Stimulated activated CD8-positive, alpha-beta memory T cell treated with anti-CD3 and anti-CD28 coated beads, Interleukin-4, amount 100 ng/mL, for 1 hour (primary cell): ENCODE data around the gene CTNNA3.

Experiments
- DNase-seq, 2 donors: peaks; one replicate each; pipeline ENCODE4 v3.0.0-alpha.2; 2020; ENCODE audit warnings: low read depth in 2 of 2, low spot score in 1 of 2

The CTNNA3 gene

DNA sequence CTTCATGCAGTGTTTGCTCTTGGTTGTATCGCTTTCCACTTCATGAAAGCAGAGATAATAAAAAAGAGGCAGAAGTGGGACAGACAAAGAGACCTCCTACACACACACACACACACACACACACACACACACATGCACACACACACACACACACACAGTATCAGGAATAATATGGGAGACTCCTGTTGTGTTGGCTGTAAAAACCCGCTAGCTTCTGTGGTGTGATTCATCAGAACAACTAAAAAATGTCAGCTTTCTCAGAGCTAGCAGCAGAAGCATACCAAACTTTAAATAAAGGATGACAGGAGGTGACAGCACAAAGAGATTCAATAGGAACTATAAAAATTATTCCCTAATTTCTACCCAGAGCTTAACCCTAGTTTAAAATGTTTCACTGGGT is 918.3 kb downstream of the CTNNA3 start:
- no peak for DNase-seq

DNA sequence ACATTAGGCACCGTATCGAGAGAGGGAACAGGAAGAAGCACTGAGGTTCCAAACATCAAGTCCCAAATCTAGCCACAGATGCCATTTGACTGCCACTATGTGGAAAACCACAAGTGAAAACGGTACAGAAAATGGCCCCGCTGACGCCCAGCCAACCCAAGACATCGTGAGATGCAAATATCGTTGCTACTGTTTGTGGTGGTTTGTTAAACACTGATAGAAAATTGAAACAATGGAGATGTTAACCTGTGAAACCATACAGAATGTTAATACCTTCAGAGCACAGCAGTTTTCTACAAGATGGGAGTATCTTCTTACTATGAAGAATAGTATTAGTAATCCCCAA is 922.5 kb downstream of the CTNNA3 start:
- DNase-seq: no peak

DNA sequence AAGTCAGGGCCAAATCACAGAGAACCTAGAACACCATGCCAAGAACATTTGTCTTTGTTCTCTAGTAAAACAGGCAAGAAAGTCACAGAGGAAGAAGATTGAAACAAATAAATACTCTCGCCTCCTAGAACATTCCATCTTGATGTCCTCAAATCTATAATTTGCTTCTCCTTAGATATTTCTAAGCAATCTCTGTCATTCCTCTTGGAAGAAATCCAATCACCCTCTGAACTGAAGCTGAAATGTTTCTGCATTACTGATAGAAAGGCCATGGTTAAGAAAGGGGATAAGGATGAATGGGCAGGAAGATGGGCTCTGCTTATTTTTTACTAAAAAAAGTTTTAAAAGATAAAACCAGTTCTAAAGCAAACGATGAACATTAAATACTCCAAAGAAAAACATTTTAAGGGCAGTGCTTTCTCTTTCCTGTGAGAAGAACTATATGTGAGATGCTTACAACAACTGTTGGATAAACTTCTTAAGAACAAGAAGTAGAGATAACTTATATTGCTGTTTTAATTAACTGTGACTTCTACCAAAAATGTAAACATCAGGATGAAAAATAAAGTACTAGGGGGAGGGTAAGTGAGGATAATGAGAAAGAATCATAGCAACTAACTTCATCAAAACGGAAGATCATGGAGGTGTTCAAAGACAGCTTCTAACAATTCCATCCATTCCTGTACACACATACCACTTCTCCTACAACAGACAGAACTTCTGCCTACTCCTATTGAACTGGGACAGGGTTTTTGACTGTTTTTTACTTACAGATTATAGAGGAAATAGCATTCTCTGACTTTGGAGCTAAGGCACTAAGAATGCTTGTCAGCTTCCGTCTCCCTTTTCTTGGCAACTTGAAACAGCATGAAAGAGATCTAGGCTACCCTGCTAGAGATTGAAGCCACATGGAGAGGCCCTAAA is 923.2 kb downstream of the CTNNA3 start:
- DNase-seq: no peak

DNA sequence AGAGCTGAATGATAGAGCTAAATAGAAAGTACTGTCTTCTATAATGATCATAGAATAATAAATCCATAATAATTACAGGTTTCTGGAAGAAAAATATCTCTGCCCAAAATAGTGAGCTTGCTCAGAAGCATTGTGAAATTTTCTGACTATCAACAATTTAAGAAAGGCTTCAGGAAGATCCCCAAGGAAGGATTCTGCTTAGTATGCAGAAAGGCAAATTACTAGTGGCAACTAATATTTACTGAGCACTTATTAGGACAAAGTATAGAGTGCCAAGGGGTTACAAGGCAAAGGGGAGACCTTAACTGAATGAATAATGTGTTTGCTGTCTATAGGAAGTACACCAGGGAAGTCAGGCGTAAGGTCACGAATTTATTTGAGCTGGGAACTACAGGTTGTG is 928.3 kb downstream of the CTNNA3 start:
- no peak for DNase-seq

DNA sequence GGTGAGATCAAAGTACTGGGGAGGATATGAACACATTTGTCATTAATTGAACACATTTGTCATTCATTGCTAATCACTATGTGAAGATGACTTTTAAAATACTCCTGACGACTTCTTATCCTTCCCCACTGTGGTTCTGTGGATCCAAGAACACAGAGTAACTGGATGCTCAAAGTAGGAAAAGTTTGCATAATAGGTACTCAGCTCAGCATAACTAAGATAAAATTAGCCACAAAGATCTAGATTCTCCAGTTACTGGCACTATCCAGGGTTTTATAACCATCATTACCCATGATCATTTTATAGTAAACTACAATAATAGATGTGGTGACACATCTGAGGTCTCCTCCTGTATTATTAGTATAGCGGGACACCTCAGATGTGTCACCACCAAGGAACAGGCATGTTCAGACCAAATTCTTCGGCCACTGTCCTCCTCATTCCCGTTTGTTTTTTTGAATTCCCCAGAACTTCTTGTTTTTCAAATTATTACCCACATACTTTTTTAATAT is 933.7 kb downstream of the CTNNA3 start:
- no peak for DNase-seq

DNA sequence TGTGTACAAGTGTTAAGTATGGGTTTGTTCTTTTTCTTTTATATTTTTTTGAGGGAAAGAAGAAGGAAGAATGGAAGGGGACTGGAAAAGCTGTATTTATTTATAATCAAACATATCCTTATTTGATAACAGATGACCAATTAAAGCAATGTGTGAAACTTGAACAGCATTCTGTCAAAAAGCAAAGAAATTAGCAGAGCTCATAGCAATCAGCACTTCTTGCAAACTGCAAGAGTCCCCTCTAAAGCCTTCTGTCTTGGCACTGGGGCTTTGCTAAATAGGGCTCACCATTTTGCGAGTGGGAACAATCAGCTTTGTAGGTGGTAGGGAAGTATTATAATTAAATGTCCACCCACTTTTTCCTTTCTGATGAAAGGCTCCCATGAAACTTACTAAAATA is 935.1 kb downstream of the CTNNA3 start:
- DNase-seq: no peak

DNA sequence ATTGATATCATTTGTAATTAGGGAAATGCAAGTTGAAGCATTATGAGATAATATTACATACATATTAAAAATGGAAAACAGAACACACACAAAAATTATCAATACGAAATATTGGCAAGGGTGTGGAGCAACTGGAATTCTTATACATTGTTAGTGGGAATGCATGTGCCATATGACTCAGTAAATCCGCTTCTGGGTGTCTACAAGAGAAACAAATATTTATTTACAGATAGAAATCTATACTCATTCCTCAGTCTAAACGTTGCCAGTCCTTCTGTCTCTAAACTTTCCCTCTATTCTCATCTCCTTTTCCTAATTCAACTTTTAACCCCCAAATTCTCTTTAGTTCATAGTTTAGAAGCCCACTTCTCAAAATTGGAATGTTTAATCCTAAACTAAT is 940.5 kb downstream of the CTNNA3 start:
- no peak for DNase-seq

DNA sequence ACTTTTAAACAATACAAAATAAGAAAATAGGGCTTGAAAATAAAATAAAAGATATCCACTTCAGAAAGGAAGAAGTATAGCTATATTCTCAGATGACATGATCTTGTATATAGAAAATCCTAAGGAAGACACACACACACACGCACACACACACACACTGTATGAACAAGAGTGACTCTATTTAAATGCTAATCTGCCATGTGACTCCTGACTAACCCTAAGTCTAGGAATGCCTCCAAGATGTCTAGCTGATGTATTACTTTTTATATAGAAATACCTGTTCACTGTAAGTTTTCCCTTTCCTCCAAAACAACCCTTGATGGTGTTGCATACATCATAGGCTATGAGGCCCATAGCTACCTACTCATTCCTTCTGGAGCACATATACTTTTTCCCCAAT is 943.3 kb downstream of the CTNNA3 start:
- DNase-seq: no peak

DNA sequence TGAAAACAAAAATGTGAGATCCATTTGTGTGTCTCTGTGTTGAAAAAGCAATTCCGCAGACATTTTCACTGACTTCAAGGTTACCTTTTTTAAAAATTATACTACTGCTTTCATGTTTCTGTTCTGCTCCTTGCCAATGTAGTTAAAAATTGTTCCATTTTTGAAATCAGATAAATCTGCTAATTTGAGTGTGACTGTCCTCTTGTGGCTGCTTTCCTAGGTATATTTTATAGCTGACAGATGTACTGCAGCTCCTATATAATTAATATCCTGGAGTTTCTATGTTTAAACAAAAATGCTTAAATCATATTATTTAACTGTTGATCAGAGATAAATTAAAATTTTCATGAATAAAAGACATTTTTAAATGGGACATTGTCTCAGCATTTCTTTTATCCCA is 947.8 kb downstream of the CTNNA3 start:
- no peak for DNase-seq

DNA sequence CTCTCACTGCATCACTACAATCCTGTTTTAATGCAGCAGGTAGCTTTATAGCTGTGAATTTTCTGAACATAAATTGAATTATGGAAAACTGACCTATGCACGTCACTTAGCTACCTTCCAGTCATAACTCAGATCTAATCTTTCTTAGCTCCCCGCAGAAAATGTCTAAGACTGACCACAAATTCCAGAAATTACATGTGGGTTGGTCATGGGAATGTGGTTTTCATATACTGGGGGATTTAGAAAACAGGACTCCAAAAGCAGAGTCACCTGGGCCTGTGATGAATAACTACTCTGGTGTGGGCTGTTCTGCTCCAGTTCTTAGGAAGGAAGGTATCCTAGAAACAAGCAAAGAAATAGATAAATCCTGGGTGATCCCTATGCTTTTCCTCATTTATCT is 948.5 kb downstream of the CTNNA3 start:
- no peak for DNase-seq

DNA sequence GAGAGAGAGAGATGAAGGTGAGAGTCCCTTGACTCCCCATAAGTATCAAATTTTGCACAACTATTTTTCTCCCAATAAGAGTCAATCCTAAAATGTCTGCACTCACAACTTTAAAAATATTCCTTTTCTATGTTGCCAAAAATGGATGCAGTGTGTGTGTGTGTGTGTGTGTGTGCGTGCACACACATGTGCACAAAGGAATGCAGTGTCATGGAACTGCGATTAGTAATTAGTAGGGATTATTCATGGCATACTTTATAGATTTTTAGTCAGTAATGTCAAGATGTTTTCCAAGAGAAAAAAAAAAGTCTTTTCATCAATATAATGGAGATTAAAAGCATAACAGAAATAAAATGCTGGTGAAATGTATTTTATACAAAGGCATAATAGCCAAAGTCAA is 949.3 kb downstream of the CTNNA3 start:
- DNase-seq: no peak

DNA sequence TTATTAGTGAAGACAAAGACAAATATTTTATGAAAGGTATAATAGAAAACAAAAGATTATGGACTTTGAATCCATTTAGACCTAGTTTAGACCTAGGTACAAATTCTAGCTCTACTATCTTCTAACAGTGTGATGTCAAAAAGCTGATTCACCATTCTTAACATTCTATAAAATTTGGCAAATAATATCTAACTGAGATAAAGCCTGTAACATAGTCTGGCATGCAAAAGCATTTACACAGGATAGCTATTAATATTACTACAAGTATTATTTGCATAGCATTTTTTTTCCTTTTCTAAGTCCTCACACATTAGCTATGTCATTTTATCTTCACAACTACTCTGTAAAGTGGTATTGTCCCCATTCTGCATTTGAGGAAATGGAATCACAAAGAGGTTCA is 949.7 kb downstream of the CTNNA3 start:
- DNase-seq: no peak

DNA sequence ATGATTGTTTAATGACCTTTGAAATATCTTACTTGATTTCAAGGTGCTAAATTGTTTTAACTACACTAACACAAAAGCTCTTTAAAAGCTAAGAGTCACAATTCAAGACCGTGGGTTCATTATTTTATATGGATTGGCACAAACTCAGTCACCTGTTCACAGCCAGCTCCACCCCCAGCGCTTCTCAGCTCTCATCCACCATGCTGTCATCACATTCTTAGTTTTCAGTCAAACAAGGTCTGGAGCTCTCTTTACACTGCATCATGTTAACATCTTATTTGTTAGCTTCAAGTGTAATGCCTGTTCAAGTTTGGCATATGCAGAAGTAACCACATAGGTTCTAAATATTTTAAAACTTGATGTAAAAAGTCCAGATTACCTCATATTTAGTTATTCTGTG is 951.1 kb downstream of the CTNNA3 start:
- DNase-seq: no peak

DNA sequence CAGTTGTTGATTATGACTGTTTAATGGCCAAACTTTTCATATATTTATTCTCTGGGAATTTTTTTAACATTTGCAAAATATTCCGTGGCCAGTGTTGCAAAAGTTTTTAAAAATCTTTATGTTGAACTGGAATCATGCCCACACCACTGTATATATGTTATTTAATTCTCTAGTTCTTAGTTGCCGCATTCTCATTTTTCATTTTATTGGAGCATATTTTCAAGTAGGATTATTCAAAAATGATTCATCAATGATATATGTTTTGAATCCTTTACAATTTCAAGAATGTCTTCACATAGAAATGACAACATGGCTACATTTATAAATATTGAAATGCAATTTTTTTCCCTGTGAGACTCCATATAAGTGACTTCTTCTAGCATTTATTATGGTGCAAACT is 958.8 kb downstream of the CTNNA3 start:
- no peak for DNase-seq

DNA sequence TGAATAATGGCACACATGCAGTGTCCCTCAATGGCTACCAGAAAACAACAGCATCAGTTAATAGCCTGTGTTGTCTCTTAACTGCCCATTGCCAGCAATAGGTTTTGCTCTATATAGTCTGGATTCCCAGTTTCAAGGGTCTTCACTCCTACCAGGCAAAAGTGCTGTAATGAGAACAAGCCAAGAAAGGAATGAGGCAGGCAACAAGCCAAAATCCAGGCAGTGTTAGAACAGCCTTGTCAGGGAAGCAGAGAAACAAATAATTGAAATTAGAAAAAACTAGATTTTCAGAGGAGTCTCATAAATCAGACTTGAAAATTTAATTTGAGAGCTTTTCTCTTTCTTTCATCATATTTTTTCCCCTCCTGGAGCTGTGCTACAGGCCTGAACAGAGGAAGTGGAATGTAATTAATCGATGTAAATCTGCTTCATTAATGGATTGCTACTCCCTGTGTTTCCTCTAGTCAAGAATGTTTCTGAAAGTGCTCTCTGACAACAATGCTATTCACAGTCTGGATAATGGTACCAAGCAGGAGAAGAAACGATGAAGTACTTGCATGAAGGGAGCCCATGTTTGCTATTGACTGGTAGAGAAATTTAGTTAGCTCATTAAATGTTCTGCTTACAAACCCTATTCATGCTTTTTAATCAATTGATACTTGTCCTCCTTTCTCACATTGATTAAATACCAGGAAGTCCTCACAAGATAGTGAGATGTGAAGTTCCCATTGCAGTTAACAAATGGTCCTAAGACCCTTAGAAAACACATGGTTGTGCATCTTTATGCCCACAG is 972.2 kb downstream of the CTNNA3 start:
- DNase-seq: no peak

DNA sequence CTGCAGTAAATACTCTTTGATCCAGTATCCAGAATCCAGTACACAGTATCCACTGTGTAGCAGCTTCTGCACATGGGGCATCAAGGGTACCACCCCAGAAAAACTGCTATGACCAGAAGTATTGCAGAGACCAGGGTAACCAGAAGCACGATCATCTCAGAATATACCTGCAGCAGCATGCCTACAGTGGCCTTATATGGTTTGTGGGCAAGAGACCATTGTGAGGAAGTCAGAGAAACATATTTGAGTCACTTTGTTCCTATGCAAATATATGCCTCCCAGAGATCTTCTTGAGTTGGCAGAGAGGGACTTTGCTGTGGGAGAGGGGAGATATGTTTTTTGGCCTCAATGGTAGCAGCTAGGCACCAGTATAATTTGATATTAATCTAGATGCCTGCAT is 976.5 kb downstream of the CTNNA3 start:
- DNase-seq: no peak

DNA sequence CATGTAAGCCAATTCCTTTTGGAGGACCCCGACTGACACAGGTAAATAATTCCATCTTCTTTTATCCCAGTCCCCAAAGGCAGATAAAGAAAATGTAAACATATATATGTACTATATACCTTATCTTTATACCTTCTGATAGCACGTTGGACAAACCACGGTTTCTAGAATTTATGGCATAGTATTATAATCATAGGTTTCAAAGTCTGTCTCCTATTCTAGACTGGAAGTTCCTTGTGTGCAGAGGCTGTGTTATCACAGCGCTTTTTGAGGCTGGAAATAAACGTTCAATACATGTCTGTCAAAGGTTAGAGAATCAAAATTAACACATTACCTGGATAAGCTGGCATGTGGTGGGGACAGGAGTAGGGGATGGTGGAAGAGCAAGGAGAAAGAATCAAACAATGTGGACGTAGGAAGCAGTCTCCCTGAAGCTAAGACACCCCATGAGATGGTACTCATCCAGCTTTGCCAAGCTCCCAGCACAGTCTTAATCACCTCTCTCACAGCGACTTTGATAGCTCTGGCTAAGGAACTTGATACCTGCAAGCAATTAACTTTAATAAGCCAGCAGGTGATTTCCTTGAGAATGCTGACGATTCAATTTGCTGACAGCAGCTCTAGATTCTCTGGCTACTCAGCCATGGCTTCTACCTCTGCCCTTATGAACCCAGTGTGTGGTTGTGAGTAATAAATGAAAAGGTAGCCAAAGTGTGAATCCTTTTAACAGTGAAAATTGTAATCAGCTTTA is 978.6 kb downstream of the CTNNA3 start:
- DNase-seq: no peak

DNA sequence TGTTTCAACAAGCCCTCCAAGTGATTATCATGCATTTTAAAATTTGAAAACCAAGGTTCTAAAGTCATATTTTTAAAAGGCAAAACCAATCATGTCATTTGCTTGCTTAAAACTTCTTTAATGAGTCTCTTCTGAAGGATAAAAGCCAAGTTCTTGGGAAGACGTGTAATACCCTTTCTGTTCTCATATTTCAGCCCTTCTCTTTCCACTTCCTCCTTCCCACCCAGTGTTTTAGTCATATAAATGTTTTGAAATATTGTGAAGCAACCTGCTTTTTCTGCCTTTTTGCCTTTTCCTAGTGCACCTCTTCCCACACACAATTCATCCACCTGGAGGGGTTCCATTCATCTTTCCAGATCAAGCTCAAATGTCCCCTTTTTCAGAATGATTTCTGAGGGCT is 981.3 kb downstream of the CTNNA3 start:
- no peak for DNase-seq

DNA sequence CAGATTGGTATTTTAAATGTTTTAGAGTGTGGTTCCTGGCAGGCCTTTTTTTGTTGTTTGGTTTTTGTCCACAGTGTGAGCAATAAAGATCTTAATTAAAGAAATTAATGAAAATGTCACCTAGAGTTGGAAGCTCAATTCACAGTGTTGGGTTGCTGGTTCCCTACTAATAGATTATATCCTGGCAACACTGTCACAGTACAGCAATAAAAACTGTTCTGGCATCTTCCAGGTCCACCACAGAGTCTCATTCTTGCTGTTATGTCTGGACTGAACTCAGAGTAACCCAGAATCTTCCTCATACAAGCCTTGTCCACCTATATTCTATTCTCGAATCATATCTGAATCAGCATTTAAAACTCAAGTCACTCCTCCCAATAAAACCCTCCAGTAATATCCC is 982.6 kb downstream of the CTNNA3 start:
- no peak for DNase-seq

DNA sequence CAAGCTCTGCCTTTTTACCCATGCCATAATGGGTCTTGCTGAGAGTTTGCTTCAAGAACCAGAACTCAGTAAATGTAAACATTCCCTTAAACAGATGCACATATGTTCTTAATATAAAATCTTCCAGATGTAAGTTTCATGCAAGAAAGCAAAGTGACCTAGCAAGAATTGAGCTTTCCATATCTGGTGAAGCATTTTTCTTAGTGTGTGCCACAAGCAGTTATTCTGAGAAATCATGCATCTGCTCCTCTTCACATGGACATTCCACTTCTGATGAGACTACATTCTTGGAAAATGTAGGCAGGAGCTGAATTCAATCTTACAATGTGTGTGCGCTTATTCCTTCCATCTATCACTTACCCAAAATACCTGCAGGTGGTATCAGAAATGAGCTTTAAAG is 997.9 kb downstream of the CTNNA3 start:
- DNase-seq: no peak

DNA sequence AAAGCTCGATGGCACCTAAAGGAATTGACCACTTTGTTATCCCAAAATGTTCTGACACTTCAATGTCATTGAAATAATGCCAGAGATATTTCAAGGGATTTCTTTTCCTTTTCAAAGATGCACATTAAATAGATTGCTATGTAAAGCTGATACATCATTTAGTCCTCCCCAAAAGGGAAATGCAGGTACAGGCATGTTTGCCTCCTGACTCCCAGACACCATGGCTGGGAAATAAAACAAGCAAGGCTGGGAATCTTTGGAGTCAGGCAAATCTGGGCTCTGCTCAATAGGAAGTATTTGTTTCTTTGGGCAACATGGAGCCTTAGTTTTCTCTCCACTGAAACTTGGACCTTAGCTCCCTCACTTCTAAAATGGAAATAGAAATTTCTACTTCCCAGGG is 1000.9 kb downstream of the CTNNA3 start:
- DNase-seq: no peak

DNA sequence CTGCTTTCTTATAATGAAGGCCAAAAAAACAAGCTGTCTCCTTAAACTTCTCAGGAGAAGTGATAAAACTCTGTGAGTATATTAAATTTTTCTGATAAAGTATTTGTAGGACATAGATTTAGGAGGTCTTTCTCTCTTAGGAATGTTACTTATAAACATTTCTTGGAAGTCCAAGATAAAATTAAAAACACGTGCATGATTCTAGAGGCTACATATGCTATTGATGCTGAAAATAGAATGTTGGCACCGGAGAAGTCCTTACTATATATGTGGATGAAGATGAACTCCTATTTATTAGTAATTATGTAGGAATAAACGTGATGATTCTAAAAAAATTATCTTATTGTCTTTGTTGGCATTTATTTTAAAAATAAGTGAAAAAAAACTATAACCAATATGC is 1011.4 kb downstream of the CTNNA3 start:
- DNase-seq: no peak
